HepG2 (cell line): ENCODE results near the gene FRS2.

Source experiments
- ATAD3A ChIP-seq: sonication (generic); formaldehyde crosslinking; IDR thresholded peaks from 2 replicates; pipeline ENCODE4 v1.4.0; 2020; ENCODE audit warnings: missing genetic modification reagents
- CEBPB ChIP-seq: IDR thresholded peaks from 2 replicates; pipeline ENCODE4 v1.6.1; 2011; ENCODE audit warnings: low read depth, low read length, improper control_type of control experiment, borderline replicate concordance
- CTCF ChIP-seq: sonication (generic); formaldehyde crosslinking; IDR thresholded peaks from 2 replicates; pipeline ENCODE4 v1.5.0; 2020; ENCODE audit warnings: mild to moderate bottlenecking, missing genetic modification reagents, moderate library complexity
- FOXK1 ChIP-seq: sonication (generic); formaldehyde crosslinking; IDR thresholded peaks from 2 replicates; pipeline ENCODE4 v1.4.0; 2020; ENCODE audit warnings: low read depth, missing genetic modification reagents, borderline replicate concordance
- KDM5A ChIP-seq: fragments of 200-600 bp; sonication (generic); IDR thresholded peaks from 2 replicates; pipeline ENCODE4 v1.7.0; 2018; ENCODE audit warnings: antibody characterized with exemption, mild to moderate bottlenecking, low read length, borderline replicate concordance
- KLF13 ChIP-seq: sonication (generic); formaldehyde crosslinking; IDR thresholded peaks from 2 replicates; pipeline ENCODE4 v1.4.0; 2020; ENCODE audit warnings: mild to moderate bottlenecking, missing genetic modification reagents
- NFIC ChIP-seq: IDR thresholded peaks from 2 replicates; pipeline ENCODE4 v1.6.1; 2012; ENCODE audit warnings: mild to moderate bottlenecking, low read length, inconsistent platforms
- NFKB2 ChIP-seq: sonication (generic); formaldehyde crosslinking; IDR thresholded peaks from 2 replicates; pipeline ENCODE4 v1.4.0; 2020; ENCODE audit warnings: missing genetic modification reagents, borderline replicate concordance
- NR2C2 ChIP-seq: sonication (generic); formaldehyde crosslinking; IDR thresholded peaks from 2 replicates; pipeline ENCODE4 v1.4.0; 2020; ENCODE audit warnings: missing genetic modification reagents, mild to moderate bottlenecking, moderate library complexity, borderline replicate concordance
- POLR2A ChIP-seq, 2 experiments: IDR thresholded peaks; 2 replicates each; pipeline ENCODE4 v1.6.1; 2011; ENCODE audit warnings: low read depth in 2 of 2, low read length in 2 of 2, mild to moderate bottlenecking in 1 of 2, moderate library complexity in 1 of 2; ENCODE audit not compliant: insufficient read depth in 1 of 2
- RXRA ChIP-seq: sonication (generic); formaldehyde crosslinking; IDR thresholded peaks from 2 replicates; pipeline ENCODE4 v1.5.1; 2020; ENCODE audit warnings: missing genetic modification reagents
- ZBTB34 ChIP-seq: sonication (generic); formaldehyde crosslinking; IDR thresholded peaks from 2 replicates; pipeline ENCODE4 v1.8.0; 2022; ENCODE audit warnings: mild to moderate bottlenecking, missing genetic modification reagents

- TF ChIP-seq NR2C2 (CRISPR knock-in tag): no peak
- TF ChIP-seq ZBTB34: no peak
- TF ChIP-seq CEBPB: no peak
- TF ChIP-seq CTCF: peak; percentile 32
- no peak for TF ChIP-seq FOXK1 (CRISPR knock-in tag)
- TF ChIP-seq KLF13 (CRISPR knock-in tag): no peak
- TF ChIP-seq KDM5A: no peak
- TF ChIP-seq NFIC: no peak
- TF ChIP-seq POLR2A (IDR thresholded peaks at IDR 0.05; ENCODE audit: insufficient read depth in 1 of 2, low read depth in 2 of 2, low read length in 2 of 2): no peak
- no peak for TF ChIP-seq RXRA (CRISPR knock-in tag)
- TF ChIP-seq ATAD3A (CRISPR knock-in tag): no peak
- no peak for TF ChIP-seq NFKB2
Measured at GRCh38 chr12:69583203-69583602, 113.0 kb downstream of the FRS2 start.
